ENCODE data around the gene LRBA.

Gene LRBA

GRCh38 chr4:151046609-151047008 lies 31.5 kb upstream of the LRBA start:
- no peak for TF ChIP-seq CTCF (conservative IDR thresholded peaks at IDR 0.05; ENCODE audit: low read depth, low read length)
- H3K4me3 ChIP-seq (ENCODE audit: low read length): no peak overlapping the region

GRCh38 chr4:151045907-151046306 lies 30.8 kb upstream of the LRBA start:
- no peak overlapping the region for H3K4me3 ChIP-seq (ENCODE audit: low read length)
- DNase-seq (ENCODE audit: low read depth): no peak
- TF ChIP-seq CTCF (conservative IDR thresholded peaks at IDR 0.05; ENCODE audit: low read depth, low read length): no peak

More at GRCh38 chr4:151046609-151047008, 31.5 kb upstream of the LRBA start:
- no peak for DNase-seq (ENCODE audit: low read depth)

GRCh38 chr4:151043803-151044515 lies 28.9 kb upstream of the LRBA start:
- no peak overlapping the region for H3K4me3 ChIP-seq (ENCODE audit: low read length)
- DNase-seq (ENCODE audit: low read depth): no peak
- no peak for TF ChIP-seq CTCF (conservative IDR thresholded peaks at IDR 0.05; ENCODE audit: low read depth, low read length)

DNA sequence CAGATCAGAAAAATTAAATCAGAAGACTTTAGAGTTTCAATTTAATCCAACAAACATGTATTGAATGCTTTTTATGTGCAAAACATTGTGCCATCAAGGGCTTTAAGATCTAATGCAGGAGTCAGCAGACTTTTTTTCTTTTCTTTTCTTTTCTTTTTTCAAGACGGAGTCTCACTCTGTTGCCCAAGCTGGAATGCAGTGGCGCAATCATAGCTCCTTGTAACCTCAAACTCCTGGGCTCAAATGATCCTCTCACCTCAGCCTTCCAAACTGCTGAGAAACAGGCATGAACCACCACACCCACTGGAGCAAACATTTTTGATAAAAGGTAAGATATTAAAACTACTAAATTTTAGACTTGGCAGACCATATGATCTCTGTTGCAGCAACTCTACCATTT lies 24.6 kb upstream of the LRBA start:
- DNase-seq (ENCODE audit: low read depth): no peak
- no peak overlapping the region for H3K4me3 ChIP-seq (ENCODE audit: low read length)
- no peak for TF ChIP-seq CTCF (conservative IDR thresholded peaks at IDR 0.05; ENCODE audit: low read depth, low read length)

- DNase-seq (ENCODE audit: low read depth): no peak
- H3K4me3 ChIP-seq (ENCODE audit: low read length): no peak overlapping the region
- TF ChIP-seq CTCF (conservative IDR thresholded peaks at IDR 0.05; ENCODE audit: low read depth, low read length): no peak
Measured at GRCh38 chr4:151038452-151039157, 23.5 kb upstream of the LRBA start.

- no peak for TF ChIP-seq CTCF (conservative IDR thresholded peaks at IDR 0.05; ENCODE audit: low read depth, low read length)
- H3K4me3 ChIP-seq (ENCODE audit: low read length): no peak overlapping the region
- no peak for DNase-seq (ENCODE audit: low read depth)
Measured at GRCh38 chr4:151035911-151036310, 20.8 kb upstream of the LRBA start.

- H3K4me3 ChIP-seq (ENCODE audit: low read length): no peak overlapping the region
- no peak for DNase-seq (ENCODE audit: low read depth)
- no peak for TF ChIP-seq CTCF (conservative IDR thresholded peaks at IDR 0.05; ENCODE audit: low read depth, low read length)
Measured at GRCh38 chr4:151035328-151035727, 20.2 kb upstream of the LRBA start.
